A549 treated with CpdA at 1 μM for 4 hours (cell line): ENCODE data around the gene MGAT2. TPM values are rescaled to one million over a fixed set of nuclear protein-coding genes. Genes with fewer than 3 reads are reported as not detected.

Experiments used
- total RNA-seq: library from RNA; stranded (reverse); fragments of 200-300 nt; extraction: Qiagen RNA extraction; gene quantifications from 5 replicates; pipeline ENCODE4 v1.2.3, GENCODE V29; 2022; ENCODE audit warnings: low read depth

MGAT2 gene
- total RNA-seq = 49.4 to 52.0 TPM (median 50.0 TPM) in 5 replicates

GRCh38 chr14:49620182-49621113 lies at the start of gene MGAT2, which contains the start of gene RPL36AL:
TSS of gene MGAT2 (plus strand) at chr14:49620799. CDS start at chr14:49621269, 470 bp downstream.
TSS of gene RPL36AL (minus strand) at chr14:49620626. CDS start at chr14:49619104, 1,522 bp downstream.

GRCh38 chr14:49585803-49586672 lies 34.6 kb upstream of the MGAT2 start, which contains the start of gene RPS29:
TSS of gene RPS29 (minus strand) at chr14:49586380. CDS start at chr14:49586346, 34 bp downstream.

GRCh38 chr14:49598485-49599300 lies 21.9 kb upstream of the MGAT2 start, which contains the start of gene LRR1:
TSS of gene LRR1 (plus strand) at chr14:49598940. CDS start at chr14:49599021, 81 bp downstream.

GRCh38 chr14:49634547-49635334 lies 14.1 kb downstream of the MGAT2 start, which contains the start of gene DNAAF2:
TSS of gene DNAAF2 (minus strand) at chr14:49635244. CDS start at chr14:49635149, 95 bp downstream.

Other genes with a start within 250 kb of the MGAT2 start
- 4,318 to 5,005 TPM (median 4,504 TPM) in 5 replicates for gene RPS29, start 34.4 kb upstream of the MGAT2 start, total RNA-seq
- 46.7 to 51.6 TPM (median 50.1 TPM) in 5 replicates for gene LRR1, start 21.9 kb upstream of the MGAT2 start, total RNA-seq
- 412 to 498 TPM (median 444 TPM) in 5 replicates for gene RPL36AL, start 173 bp upstream of the MGAT2 start, total RNA-seq
- gene DNAAF2, start 14.4 kb downstream of the MGAT2 start, total RNA-seq = 12.6 to 13.8 TPM (median 13.1 TPM) in 5 replicates
- gene POLE2, start 67.4 kb downstream of the MGAT2 start, total RNA-seq = 11.5 to 15.9 TPM (median 13.9 TPM) in 5 replicates
- 0.25 to 0.50 TPM (median 0.28 TPM) in 5 replicates for gene KLHDC1, start 72.3 kb downstream of the MGAT2 start, total RNA-seq
- 28.3 to 34.5 TPM (median 33.5 TPM) in 5 replicates for gene KLHDC2, start 147.4 kb downstream of the MGAT2 start, total RNA-seq
- gene NEMF, start 232.0 kb downstream of the MGAT2 start, total RNA-seq = 29.8 to 45.7 TPM (median 36.8 TPM) in 5 replicates